Urinary bladder (tissue), 4 donors: ENCODE data around the gene IDS. TPM values are rescaled to one million over a fixed set of nuclear protein-coding genes. Genes with fewer than 3 reads are reported as not detected.

ENCODE experiments used
- DNase-seq: peaks from one replicate; pipeline ENCODE4 v3.0.0-alpha.2; 2015; ENCODE audit errors: extremely low spot score
- H3K27ac ChIP-seq: one replicate; pipeline ENCODE4 v1.5.1; 2013; ENCODE audit warnings: low read depth, mild to moderate bottlenecking, moderate library complexity
- H3K36me3 ChIP-seq: one replicate; pipeline ENCODE4 v1.6.1; 2013; ENCODE audit warnings: mild to moderate bottlenecking, moderate library complexity; ENCODE audit not compliant: insufficient read depth
- H3K4me1 ChIP-seq: one replicate; pipeline ENCODE4 v1.6.1; 2013; ENCODE audit warnings: mild to moderate bottlenecking, moderate library complexity; ENCODE audit not compliant: insufficient read depth
- H3K4me3 ChIP-seq: one replicate; pipeline ENCODE4 v1.5.1; 2013; ENCODE audit warnings: low read depth, low read length
- WGBS: extraction: QIAGEN DNeasy Blood & Tissue Kit; methylation state at CpG from one replicate; pipeline ENCODE4 v1.1.7; 2013; 5-methylcytosine and 5-hydroxymethylcytosine counted together
- polyA plus RNA-seq: library from polyadenylated mRNA; stranded (reverse); fragments of 200-250 nt; gene quantifications from one replicate; pipeline ENCODE4 v1.2.3, GENCODE V29; 2013
- total RNA-seq: library from RNA; depleted of rRNA; stranded (reverse); fragments of >200 nt; gene quantifications from one replicate; pipeline ENCODE4 v1.2.3, GENCODE V29; 2014
- donor health status: healthy with polysubstance abuse.
- donor health status: healthy.

Gene IDS
- total and polyA plus RNA-seq, 2 donors, result 44.3 to 62.6 TPM

DNA sequence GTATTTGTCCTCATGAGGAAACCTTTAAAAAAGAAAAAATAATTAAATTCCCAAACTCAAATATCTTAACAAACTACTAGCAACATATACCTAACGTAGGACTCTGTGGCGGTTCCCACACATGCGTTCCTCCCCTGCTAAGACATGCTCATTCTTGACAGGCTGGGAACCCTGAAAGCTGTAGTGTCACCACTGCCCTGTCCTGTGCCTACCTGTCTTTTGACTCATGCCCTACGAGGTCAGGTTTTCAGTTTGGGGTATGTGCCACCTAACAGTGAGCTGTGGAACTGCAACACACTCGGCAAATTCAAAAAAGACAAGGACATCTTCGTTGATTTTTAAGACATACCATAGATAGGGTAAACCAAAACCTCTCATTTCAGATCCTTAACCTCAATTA is 17.8 kb downstream of the IDS start:
- no peak overlapping the region for H3K27ac ChIP-seq
- H3K36me3 ChIP-seq, result peaks cover 7% of the 10 kb centered on the region
- H3K4me1 ChIP-seq, result no peaks in the 10 kb centered on the region
- WGBS, result 79% methylated on average over 6 of the region's 6 CpGs
- no peak for DNase-seq
- H3K4me3 ChIP-seq, result no peak overlapping the region

DNA sequence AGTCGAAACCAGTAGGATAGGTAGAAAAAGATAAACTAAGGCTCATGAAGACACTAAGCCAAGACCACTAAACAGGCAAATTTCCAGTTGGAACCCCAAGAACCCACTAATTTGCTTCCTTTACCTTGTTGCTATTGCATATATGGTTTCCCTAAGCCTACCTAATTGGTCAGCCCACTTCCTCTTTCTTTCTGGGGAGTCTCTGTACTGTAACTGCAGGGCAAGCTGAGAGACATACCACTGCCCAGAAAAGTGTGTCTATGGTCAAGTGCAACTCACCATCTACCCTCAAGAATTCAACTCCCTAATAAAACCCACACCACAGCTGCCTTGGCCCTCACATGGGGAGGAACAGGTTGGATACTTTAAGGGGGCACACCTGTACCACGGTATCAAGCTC is 28.6 kb downstream of the IDS start:
- WGBS, result 94% methylated on average over 2 of the region's 2 CpGs
- Histone ChIP-seq H3K27ac (no peak overlapping the region), H3K36me3 (no peaks in the 10 kb centered on the region), H3K4me1 (no peaks in the 10 kb centered on the region), H3K4me3 (no peak overlapping the region)
- DNase-seq, result no peak

DNA sequence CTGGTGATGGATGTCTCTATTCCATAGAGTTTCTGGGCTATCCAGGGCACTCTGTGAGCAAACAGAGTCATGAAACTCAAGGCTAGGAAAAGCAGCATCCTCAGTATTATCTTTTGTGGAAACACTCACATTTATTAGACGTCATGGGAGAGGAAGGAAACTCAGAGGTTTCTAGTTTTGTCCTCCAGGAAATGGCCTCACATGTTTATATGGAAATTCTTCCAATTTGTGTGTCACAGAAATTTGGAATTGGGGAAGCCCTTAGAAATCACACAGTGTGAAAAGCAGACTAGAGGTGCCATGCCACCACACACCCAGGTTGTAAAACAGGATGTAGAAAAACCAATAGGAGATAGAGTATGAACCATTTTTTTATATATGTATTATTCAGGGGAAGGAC is 31.1 kb downstream of the IDS start:
- no peak overlapping the region for H3K27ac ChIP-seq
- H3K4me1 ChIP-seq, result no peaks in the 10 kb centered on the region
- 25% methylated on average over 1 of the region's 1 CpG for WGBS

DNA sequence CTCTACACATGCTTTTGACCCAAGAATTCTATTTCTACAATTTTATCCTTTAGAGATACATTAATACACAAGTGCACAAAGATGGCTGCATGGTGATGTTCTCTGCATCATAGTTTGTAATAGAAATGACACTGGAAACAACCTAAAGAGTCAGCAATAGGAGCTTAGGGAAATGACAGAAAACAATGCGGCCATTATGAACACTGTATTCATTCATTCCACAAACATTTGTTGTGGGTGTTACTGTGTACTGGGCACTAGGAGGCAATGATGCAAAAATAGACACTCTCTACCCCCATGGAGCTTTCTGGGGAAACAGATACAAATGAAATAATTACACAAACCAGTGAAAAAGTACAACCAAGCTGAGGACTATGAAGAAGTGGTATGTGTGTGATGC is 32.0 kb downstream of the IDS start:
- Histone ChIP-seq H3K27ac (no peak overlapping the region), H3K4me1 (no peaks in the 10 kb centered on the region), H3K36me3 (no peaks in the 10 kb centered on the region), H3K4me3 (no peak overlapping the region)
- DNase-seq, result no peak
- WGBS, result 93% methylated on average over 1 of the region's 1 CpG

More for the DNA sequence above, 31.1 kb downstream of the IDS start:
- H3K4me3 ChIP-seq, result no peak overlapping the region
- no peaks in the 10 kb centered on the region for H3K36me3 ChIP-seq
- DNase-seq, result no peak

DNA sequence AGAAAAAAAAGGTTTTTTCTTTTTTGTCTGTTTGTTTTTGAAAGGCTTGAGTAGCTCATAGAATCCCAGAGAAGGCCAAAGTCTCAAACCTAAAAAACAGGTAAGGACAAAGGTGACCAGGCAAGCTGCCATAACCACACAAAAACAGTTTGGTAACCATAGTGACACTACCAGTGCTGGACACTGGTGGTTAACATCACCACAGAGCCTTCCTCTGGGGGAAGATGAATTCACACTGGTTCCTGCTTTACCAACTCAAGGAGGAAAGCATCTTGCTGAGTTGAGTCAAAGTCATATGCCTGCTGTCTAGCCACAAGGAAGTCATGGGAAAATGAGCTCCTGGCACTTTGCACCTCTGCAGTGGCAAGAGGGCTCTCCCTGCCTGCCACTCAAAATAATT is 32.5 kb downstream of the IDS start:
- no peak for DNase-seq
- H3K36me3 ChIP-seq, result no peaks in the 10 kb centered on the region
- no peak overlapping the region for H3K27ac ChIP-seq
- H3K4me1 ChIP-seq, result no peaks in the 10 kb centered on the region
- H3K4me3 ChIP-seq, result no peak overlapping the region

DNA sequence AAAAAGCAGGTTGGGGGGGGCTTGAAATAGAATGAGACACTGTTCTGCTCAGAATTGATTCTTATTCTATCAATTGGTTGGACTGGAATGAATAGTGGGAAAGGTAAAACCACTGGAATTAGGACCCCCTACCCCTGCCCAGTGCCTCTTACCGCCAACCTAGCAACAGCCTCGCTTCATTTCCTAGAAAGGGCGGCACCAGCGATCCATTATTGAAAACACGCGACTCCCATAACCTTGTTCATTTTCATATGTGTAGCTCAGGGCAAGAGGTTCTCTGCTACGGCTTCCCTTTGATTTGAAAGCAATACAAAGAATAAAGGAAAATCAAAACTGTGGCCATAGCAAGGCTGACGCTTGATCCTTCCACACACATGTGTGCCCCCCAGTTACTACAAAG is 33.7 kb downstream of the IDS start:
- 89% methylated on average over 8 of the region's 8 CpGs for WGBS

DNA sequence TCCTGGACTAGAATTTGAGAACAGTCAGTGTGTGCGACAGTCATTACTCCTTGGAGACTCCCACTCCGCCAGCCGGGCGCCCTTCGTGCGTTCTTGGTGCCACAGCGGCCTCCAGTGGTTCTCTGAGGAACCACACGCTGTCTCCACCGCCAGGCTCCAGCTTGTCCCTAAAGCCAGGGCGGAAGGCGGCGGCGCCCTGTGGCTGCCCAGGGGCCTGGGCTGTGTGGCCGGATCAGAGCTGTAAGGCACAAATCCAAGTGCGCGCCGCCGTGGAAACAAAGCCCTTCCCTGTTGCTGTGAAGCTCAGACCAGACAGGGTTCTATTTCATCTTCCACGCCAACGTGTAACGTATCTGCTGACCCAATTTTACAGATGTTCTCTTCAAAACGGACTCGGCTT is 34.2 kb downstream of the IDS start:
- H3K4me3 ChIP-seq, result no peak overlapping the region
- H3K4me1 ChIP-seq, result no peaks in the 10 kb centered on the region
- H3K36me3 ChIP-seq, result no peaks in the 10 kb centered on the region
- DNase-seq, result no peak
- H3K27ac ChIP-seq, result no peak overlapping the region
- 5% methylated on average over 23 of the region's 23 CpGs for WGBS

More for the DNA sequence above, 33.7 kb downstream of the IDS start:
- H3K36me3 ChIP-seq, result no peaks in the 10 kb centered on the region
- no peaks in the 10 kb centered on the region for H3K4me1 ChIP-seq
- no peak overlapping the region for H3K4me3 ChIP-seq
- H3K27ac ChIP-seq, result no peak overlapping the region
- no peak for DNase-seq

DNA sequence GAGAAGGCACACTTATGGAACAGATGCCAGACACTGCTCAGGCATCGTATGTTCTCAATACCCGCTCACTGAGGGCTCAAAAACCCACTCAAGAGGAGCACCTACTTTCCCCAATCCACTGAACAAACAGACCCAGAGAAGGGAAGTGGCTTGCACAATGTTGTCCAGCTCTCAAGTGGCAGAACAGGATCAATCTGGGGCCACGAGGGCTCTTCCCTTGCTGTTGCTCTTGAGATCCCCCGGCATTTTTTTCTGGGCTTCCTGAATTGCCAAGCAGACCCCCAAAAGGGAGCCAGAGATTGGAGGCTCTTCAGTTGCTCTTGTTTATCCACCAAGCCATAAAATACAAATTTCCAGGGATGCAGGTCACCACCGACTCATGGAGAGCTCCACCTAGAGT is 35.7 kb downstream of the IDS start:
- Histone ChIP-seq H3K27ac (no peak overlapping the region), H3K4me1 (no peaks in the 10 kb centered on the region), H3K4me3 (no peak overlapping the region), H3K36me3 (no peaks in the 10 kb centered on the region)
- DNase-seq, result no peak
- 83% methylated on average over 5 of the region's 5 CpGs for WGBS

DNA sequence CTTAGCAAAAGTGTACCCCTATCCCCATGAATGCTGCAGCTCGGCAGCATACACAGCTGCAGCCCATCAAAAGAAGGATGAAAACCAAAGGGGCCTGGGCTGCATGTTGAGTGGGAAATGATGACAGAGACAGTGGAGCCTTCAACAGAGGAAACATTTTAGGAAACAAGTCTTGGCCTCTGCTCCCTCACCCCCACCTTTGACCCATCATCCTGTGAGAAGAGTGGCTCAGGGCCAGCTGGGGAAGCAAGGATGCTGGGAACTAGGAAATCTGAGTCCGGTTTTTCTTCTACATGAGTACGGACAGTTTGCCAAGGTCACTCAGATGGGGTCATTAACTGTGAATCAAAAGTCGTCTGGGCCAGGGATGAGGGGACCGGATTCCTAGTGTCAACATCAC is 37.2 kb downstream of the IDS start:
- no peaks in the 10 kb centered on the region for H3K4me1 ChIP-seq
- H3K27ac ChIP-seq, result no peak overlapping the region
- WGBS, result 53% methylated on average over 5 of the region's 5 CpGs
- DNase-seq, result no peak
- H3K4me3 ChIP-seq, result no peak overlapping the region
- H3K36me3 ChIP-seq, result no peaks in the 10 kb centered on the region

DNA sequence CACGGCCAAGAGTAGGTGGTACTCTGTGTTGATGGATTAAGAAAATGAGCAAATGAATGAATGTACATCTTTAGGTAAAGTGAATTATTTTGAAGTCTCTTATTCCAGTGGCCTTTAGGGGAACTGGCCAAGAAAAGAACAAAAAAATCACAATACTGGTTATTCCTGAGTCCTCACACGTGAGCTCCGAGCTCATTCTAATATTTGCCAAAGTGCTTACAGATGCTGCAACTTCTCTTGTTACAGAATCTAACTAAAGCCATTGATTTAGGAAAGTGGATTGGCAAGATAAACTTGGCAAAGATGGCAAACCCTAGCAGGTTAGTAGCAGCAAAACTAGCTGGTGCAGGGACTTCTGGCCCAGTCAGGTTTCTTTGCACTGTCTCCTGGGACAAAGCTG is 37.6 kb downstream of the IDS start:
- Histone ChIP-seq H3K27ac (no peak overlapping the region), H3K36me3 (no peaks in the 10 kb centered on the region), H3K4me3 (no peak overlapping the region), H3K4me1 (no peaks in the 10 kb centered on the region)
- 86% methylated on average over 3 of the region's 3 CpGs for WGBS
- no peak for DNase-seq

DNA sequence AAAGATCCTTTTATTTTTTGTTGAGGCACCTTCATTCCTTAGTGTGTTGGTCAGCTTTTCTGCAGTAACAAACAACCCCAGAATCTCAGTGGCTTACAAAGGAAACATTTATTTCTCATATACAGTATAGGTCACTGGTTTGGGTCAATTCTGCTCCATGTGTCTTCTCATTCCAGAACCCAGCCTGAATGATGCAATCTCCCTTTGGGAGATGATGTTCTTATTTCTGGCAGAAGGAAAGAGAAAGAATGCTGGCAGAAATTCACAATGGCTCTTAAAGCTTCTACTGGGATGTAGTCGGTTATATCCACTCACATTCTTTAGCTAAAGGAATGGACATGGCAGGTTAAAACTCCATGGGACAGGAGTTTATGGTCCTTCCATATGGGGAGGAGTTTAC is 42.3 kb downstream of the IDS start:
- no peak overlapping the region for H3K4me3 ChIP-seq
- H3K4me1 ChIP-seq, result no peaks in the 10 kb centered on the region
- no peak for DNase-seq
- H3K36me3 ChIP-seq, result no peaks in the 10 kb centered on the region
- H3K27ac ChIP-seq, result no peak overlapping the region
- 33% methylated on average over 1 of the region's 1 CpG for WGBS

DNA sequence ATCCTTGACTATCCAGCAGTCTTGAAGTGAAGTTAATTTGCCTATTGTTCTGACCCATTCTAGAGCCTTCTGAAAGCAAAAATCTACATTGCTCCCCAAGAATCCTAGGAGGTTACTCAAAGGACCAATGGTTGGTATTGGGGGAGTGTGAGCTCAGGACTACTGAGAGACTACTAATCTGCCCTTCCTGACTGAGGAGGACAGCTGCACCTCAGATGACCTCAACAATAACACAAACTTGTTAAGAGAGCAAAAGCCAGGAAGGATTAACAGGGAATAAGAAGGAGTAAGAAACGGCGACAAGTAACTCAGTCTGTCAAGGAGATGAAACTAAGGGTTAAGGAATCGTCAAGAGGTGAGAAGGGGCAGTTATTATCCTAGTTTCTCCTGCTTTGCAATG is 43.4 kb downstream of the IDS start:
- DNase-seq, result no peak
- no peaks in the 10 kb centered on the region for H3K36me3 ChIP-seq
- H3K4me3 ChIP-seq, result no peak overlapping the region
- H3K4me1 ChIP-seq, result no peaks in the 10 kb centered on the region
- 50% methylated on average over 3 of the region's 3 CpGs for WGBS
- no peak overlapping the region for H3K27ac ChIP-seq

DNA sequence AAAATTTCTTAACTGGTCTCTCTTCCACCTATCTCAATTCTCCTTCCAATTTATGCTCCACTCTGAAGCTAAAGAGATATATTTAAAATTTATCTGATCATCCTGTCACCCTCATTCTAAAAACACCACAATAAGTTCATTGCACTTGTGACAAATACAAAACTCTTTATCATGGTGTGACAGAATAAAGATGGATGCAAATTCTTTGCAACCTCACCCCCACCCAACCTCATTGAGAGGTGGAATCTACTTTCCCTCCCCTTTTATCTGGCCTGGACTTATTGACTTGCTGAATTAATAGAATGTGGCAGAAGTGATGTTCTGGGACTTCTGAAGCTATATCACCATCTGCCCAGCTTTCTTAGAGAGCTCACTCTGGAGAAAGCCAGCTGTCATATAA is 46.5 kb downstream of the IDS start:
- Histone ChIP-seq H3K27ac (no peak overlapping the region), H3K4me3 (no peak overlapping the region), H3K36me3 (no peaks in the 10 kb centered on the region), H3K4me1 (no peaks in the 10 kb centered on the region)
- no peak for DNase-seq

DNA sequence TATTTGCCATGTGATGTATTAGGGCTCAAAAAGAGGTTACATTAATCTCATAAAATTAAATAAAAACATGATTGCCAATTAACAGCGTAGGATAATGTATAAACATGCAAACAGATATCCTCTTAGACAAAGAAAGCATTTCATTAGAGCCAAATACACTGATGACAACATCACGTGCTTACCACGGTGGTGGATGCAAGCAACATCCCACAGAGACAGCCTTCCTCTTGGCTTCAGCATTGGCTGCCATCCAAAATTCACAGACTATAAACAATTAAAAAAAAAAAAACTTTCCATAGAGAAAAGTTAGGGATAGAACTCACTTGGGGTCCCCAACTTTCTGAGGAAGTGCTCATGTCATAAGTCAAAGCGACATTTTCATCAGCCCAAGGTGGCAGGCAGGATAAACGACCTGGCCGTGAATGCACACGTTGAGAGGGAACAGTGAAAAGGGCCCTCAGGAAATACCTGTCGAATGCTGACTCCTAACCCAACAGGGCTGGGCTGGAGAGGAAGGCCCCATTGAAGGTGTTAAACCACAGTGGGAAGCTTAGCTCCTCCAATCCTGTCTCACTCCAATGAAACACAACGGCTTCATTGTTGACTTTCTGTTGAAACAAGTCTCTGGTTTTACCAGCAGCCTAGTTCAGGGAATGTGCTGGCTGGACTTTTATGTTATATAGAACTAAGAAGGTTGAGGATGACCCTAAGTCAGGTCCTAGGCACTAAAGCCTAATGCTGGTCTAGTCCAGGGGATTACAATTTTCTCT is 48.4 kb downstream of the IDS start:
- H3K4me1 ChIP-seq, result no peaks in the 10 kb centered on the region
- H3K4me3 ChIP-seq, result no peak overlapping the region
- no peaks in the 10 kb centered on the region for H3K36me3 ChIP-seq
- 37% methylated on average over 9 of the region's 9 CpGs for WGBS
- no peak overlapping the region for H3K27ac ChIP-seq
- DNase-seq, result no peak

DNA sequence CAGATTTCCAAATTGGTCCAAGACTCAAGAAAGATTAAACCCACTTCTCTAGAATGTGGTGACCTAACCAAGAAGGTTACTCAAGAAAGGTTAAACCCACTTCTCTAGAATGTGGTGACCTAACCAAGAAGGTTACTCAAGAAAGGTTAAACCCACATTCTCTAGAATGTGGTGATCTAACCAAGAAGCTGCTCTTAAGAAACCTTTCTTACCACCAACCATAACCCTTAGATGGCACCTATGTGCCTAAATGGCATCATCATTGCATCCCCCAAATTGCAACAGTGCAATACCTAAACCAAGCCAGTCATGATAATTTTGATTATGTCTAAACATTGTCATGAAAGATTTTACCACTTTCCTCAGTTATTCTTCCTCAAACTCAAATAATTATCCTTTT is 49.2 kb downstream of the IDS start:
- no peak for DNase-seq
- Histone ChIP-seq H3K4me1 (no peaks in the 10 kb centered on the region), H3K36me3 (no peaks in the 10 kb centered on the region), H3K27ac (no peak overlapping the region), H3K4me3 (no peak overlapping the region)
